Calu3 (cell line): ENCODE data around the gene EPN3. TPM values are rescaled to one million over a fixed set of nuclear protein-coding genes. Genes with fewer than 3 reads are reported as not detected.

Experiments
- BruUV-seq: library from RNA; stranded (reverse); fragments of 400-500 nt; replicated peaks from 2 replicates; lab custom pipeline; 2021; lab: Mats Ljungman, UMichigan
- CTCF ChIA-PET: fragments of 300-600 bp; sonication (Branson Sonifier 250); formaldehyde crosslinking; loops from one replicate; lab custom pipeline; 2022; ENCODE audit warnings: antibody characterized with exemption; lab: Charles Lee
- DNase-seq: peaks from one replicate; pipeline ENCODE4 v3.0.0; 2022
- H3K27ac Mint-ChIP-seq: one replicate; pipeline ENCODE4 v1.8.0; 2022; ENCODE audit warnings: mixed read lengths; ENCODE audit not compliant: unreplicated experiment
- H3K27me3 Mint-ChIP-seq: one replicate; pipeline ENCODE4 v1.8.0; 2022; ENCODE audit warnings: mixed read lengths; ENCODE audit not compliant: unreplicated experiment
- H3K36me3 Mint-ChIP-seq: one replicate; pipeline ENCODE4 v1.8.0; 2022; ENCODE audit warnings: mild to moderate bottlenecking, moderate library complexity, mixed read lengths; ENCODE audit not compliant: insufficient read depth, unreplicated experiment
- H3K4me1 Mint-ChIP-seq: one replicate; pipeline ENCODE4 v1.8.0; 2022; ENCODE audit warnings: mild to moderate bottlenecking, low read depth, mixed read lengths; ENCODE audit not compliant: unreplicated experiment
- H3K4me3 Mint-ChIP-seq: one replicate; pipeline ENCODE4 v1.8.0; 2022; ENCODE audit warnings: mild to moderate bottlenecking, low read depth, moderate library complexity, mixed read lengths; ENCODE audit not compliant: unreplicated experiment
- H3K9me3 Mint-ChIP-seq: one replicate; pipeline ENCODE4 v1.8.0; 2022; ENCODE audit warnings: low read depth, mixed read lengths; ENCODE audit not compliant: unreplicated experiment
- CTCF ChIP-seq: fragments of 200-600 bp; IDR thresholded peaks from one replicate; pipeline ENCODE4 v1.8.0; 2022; ENCODE audit warnings: antibody characterized with exemption; ENCODE audit not compliant: unreplicated experiment
- intact Hi-C: fragments of 100-400 bp; cut with micrococcal nuclease; formaldehyde crosslinking; loops from one replicate; pipeline ENCODE4 v1.10.0; 2022; ENCODE audit not compliant: unreplicated experiment
- total RNA-seq: library from RNA; stranded (reverse); gene quantifications from 2 replicates; pipeline ENCODE4 v1.2.3, GENCODE V29; 2022

The EPN3 gene
- total RNA-seq, 1 experiment from 2014 or later, result 41.9 TPM

DNA sequence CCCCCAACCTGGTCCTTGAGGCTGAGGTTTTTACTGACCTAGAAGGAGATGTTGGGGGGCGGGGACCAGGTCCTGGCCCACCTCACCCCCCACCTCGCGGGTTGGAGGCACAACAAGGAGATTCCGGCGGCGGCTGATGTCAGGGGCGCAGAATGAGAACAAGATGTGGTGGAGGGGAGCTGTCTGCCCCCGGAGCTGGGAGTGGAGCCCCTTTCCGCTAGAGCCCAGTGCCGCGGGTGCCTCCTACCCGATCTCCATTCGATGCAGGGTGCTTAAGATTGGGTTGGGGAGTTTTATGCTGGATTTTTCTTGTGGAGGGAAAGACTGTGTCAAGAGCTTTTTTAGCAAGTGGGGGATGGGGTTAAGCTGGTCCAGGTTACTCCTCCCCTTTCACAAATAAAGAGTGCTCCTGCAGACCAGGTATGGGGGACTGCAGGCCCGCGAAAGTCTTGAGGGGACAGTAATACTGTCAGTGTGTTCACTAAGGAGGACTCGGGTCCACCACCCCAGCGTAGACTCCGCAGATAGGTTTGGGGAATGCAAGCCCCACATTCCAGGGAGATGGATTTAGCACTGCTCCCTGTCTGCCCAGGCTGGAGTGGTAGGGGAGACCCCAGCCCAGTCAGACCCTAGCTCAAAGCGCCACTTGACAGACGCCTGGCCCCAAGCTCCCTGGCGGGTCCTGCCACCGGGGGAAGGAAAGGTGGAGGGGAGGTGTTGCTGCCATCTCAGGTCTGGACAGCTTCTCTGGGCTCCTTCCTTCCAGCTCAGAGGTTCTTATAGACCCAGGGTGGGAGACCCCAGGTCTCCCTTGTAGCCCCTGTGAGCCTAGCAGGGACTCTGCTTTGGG lies 29.9 kb downstream of the EPN3 start:
- no peak for DNase-seq
- no peaks in the 10 kb centered on the region for H3K9me3 Mint-ChIP-seq
- TF ChIP-seq CTCF, result no peak
- H3K36me3 Mint-ChIP-seq, result peaks cover 5% of the 10 kb centered on the region
- intact Hi-C loops, result no loop called here
- BruUV-seq, result no TSS peak
- no peak overlapping the region for H3K27ac Mint-ChIP-seq
- no peak overlapping the region for H3K4me3 Mint-ChIP-seq
- H3K27me3 Mint-ChIP-seq, result peaks cover 93% of the 10 kb centered on the region
- H3K4me1 Mint-ChIP-seq, result peaks cover 13% of the 10 kb centered on the region
- CTCF ChIA-PET, result interaction anchor here (0.6 to 2.9 kb wide), 8 partner anchors 12 to 74 kb away, joined by 3 to 7 read pairs (median 3); no protein-coding TSS in a partner anchor

DNA sequence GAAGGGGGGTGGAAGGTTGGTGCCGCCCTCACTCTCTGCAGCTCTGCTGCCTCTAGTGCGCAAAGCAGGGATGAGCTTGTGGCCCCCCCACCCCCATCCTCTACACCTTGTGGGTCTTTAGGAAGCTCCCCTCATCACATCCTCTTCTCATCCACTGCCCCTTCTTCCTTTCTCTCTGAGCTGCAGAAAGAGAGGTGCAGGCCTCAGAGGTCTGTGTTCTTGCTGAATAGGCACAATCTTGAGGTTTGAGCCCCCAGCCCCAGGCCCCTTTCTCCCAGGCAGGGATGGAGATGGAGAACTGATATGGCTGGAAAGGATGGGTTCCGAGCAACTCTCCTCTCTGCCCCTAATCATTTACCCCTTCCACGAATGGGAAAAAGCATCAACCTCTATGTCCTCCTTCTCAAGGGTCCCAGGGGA lies 30.6 kb downstream of the EPN3 start:
- Mint-ChIP-seq H3K36me3 (peaks cover 5% of the 10 kb centered on the region), H3K9me3 (no peaks in the 10 kb centered on the region), H3K27me3 (peaks cover 93% of the 10 kb centered on the region), H3K4me3 (no peak overlapping the region), H3K4me1 (peaks cover 13% of the 10 kb centered on the region), H3K27ac (no peak overlapping the region)
- no peak for TF ChIP-seq CTCF
- intact Hi-C loops, result no loop called here
- DNase-seq, result no peak
- no TSS peak for BruUV-seq
- CTCF ChIA-PET, result interaction anchor here (0.6 to 2.0 kb wide), 3 partner anchors 20 to 75 kb away, joined by 3 to 6 read pairs (median 5); no protein-coding TSS in a partner anchor

DNA sequence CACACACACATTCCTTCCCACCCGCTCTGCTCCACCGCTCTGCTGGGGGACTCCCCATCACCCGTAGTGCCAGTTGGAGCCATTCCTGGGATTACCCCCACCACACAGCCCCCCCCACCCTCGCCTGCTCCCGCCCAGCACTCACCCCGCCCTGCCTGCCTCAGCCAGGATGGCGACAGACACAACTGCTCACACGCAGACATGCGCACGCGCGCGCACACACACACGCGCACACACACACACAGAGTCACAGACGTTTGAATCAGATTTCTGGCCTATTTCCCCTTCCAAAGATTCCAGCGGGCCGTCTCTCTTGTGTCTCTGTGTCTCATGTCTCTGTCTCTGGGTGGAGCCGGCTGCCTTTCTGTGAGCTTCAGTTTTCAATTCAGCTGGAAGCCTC lies 32.4 kb downstream of the EPN3 start:
- intact Hi-C loops, result no loop called here
- H3K4me3 Mint-ChIP-seq, result no peak overlapping the region
- H3K4me1 Mint-ChIP-seq, result peaks cover 13% of the 10 kb centered on the region
- no peak overlapping the region for H3K27ac Mint-ChIP-seq
- no peak for TF ChIP-seq CTCF
- peaks cover 5% of the 10 kb centered on the region for H3K36me3 Mint-ChIP-seq
- CTCF ChIA-PET, result interaction anchor here (0.7 to 1.1 kb wide), 2 partner anchors 61 to 218 kb away, joined by 4 to 5 read pairs; no protein-coding TSS in a partner anchor
- no TSS peak for BruUV-seq
- no peak for DNase-seq
- H3K9me3 Mint-ChIP-seq, result no peaks in the 10 kb centered on the region
- peaks cover 84% of the 10 kb centered on the region for H3K27me3 Mint-ChIP-seq

DNA sequence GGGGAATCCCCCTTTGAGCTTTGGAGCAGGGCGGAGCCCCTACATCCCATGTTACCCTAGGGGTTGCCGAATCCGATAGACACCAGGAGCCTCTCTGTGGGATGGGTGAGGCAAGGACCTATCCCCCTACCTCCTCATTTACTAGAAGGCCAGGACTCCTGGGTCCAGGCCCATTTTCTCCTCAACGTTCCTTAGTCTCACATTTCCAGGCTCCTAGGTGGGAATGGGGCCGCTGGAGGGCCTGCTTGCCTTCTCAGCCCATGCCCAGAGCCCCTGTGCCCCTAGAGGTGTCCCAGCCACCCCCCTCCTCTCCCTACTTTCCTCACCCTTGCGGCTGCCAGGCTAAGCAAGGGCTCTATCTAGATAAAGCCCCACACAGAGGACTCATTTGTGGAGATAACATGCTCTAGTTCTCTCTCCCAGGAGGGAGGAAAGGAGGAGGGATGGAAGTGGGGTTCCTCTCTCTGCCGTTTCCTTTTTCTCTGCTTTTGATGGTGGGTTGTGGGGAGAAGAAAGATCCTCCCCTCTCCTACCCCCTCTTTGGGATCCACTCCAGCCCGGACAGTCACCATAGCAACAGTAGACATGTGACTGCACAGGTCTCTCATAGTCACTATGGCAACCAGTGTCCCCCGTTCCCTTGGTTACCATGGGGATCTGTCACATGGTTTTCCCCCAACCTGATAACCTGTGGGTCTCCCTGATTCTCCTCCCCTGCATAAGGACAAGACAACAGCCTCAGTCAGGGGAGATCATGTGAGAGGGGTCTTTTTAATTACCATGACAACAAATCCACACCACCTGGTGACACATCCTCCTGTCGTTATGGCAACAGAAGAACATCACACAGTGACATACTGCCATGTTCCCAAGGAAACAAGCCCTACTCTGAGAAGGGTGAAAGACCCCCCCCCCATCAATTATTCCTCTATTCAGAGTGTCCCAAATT lies 33.1 kb downstream of the EPN3 start:
- no TSS peak for BruUV-seq
- intact Hi-C loops, result no loop called here
- H3K27ac Mint-ChIP-seq, result no peak overlapping the region
- no peak for DNase-seq
- CTCF ChIA-PET, result interaction anchor here (0.7 kb wide), 2 partner anchors 60 to 61 kb away, joined by 5 to 8 read pairs; no protein-coding TSS in a partner anchor
- no peak overlapping the region for H3K4me3 Mint-ChIP-seq
- peaks cover 5% of the 10 kb centered on the region for H3K36me3 Mint-ChIP-seq
- peaks cover 13% of the 10 kb centered on the region for H3K4me1 Mint-ChIP-seq
- no peak for TF ChIP-seq CTCF
- H3K27me3 Mint-ChIP-seq, result peaks cover 84% of the 10 kb centered on the region
- H3K9me3 Mint-ChIP-seq, result no peaks in the 10 kb centered on the region
